Gastrocnemius medialis (tissue), 4 donors: ENCODE data around the gene POLR3H. TPM values are rescaled to one million over a fixed set of nuclear protein-coding genes. Genes with fewer than 3 reads are reported as not detected.

Source experiments
- ATAC-seq, 2 donors: fragments of 150-250 bp; one replicate each; pipeline ENCODE4 v1.9.1; 2016
- DNase-seq, 2 donors: peaks; one replicate each; pipeline ENCODE4 v3.0.0-alpha.2; 2019
- H3K27ac ChIP-seq, 4 donors: fragments of 200-600 bp; sonication (generic); 1 replicate in 1 of 4; 2 replicates in 3 of 4; pipeline ENCODE4 v1.5.1; 2016 to 2018; ENCODE audit warnings: mild to moderate bottlenecking in 2 of 4, moderate library complexity in 1 of 4
- H3K27me3 ChIP-seq, 3 donors: fragments of 200-600 bp; sonication (generic) in 2 of 3; 1 replicate in 1 of 3; 2 replicates in 2 of 3; pipeline versions ENCODE4 v1.5.1 to v1.6.0; 2016 to 2019; ENCODE audit warnings: mild to moderate bottlenecking in 1 of 3, moderate library complexity in 1 of 3
- H3K36me3 ChIP-seq, 2 donors: fragments of 200-600 bp; sonication (generic) in 1 of 2; one replicate each; pipeline ENCODE4 v1.5.1; 2017 to 2018
- H3K4me1 ChIP-seq, 2 donors: fragments of 200-600 bp; sonication (generic) in 1 of 2; one replicate each; pipeline ENCODE4 v1.5.1; 2016 to 2017; ENCODE audit warnings: mild to moderate bottlenecking in 2 of 2
- H3K4me3 ChIP-seq, 4 donors: fragments of 200-600 bp; sonication (generic) in 3 of 4; 1 replicate in 1 of 4; 2 replicates in 3 of 4; pipeline ENCODE4 v1.5.1; 2016 to 2019; ENCODE audit warnings: mild to moderate bottlenecking in 2 of 4
- H3K9me3 ChIP-seq, 3 donors: fragments of 200-600 bp; sonication (generic) in 2 of 3; 1 replicate in 1 of 3; 2 replicates in 2 of 3; pipeline ENCODE4 v1.5.1; 2016 to 2019
- POLR2A ChIP-seq, 2 donors: fragments of 450-650 bp; IDR thresholded peaks; one replicate each; pipeline ENCODE4 v1.6.1; 2017; ENCODE audit warnings: antibody characterized with exemption in 2 of 2, mild to moderate bottlenecking in 2 of 2, moderate library complexity in 2 of 2
- in situ Hi-C, 4 donors: fragments of 200-750 bp; cut with MboI; loops; one replicate each; pipeline versions ENCODE4 v1.15.0 to v1.8.0; 2017; ENCODE audit warnings: low sequenced_read_pairs in 4 of 4
- intact Hi-C: fragments of 100-400 bp; cut with DNase I; formaldehyde crosslinking; loops from one replicate; pipeline ENCODE4 v1.15.1; 2023; ENCODE audit warnings: low total_unique reads
- total RNA-seq, 4 donors: library from RNA; depleted of rRNA; stranded (reverse); fragments of >200 nt; gene quantifications; one replicate each; pipeline versions ENCODE4 v1.1.0 to v1.2.3, GENCODE V29; 2016
- TF ChIP-seq, protein P1 (sequence below), 5 experiments: fragments of 450-650 bp in 3 of 5; fragments of 200-600 bp in 2 of 5; sonication (generic) in 2 of 5; IDR thresholded peaks in 4 of 5; conservative IDR thresholded peaks in 1 of 5; 1 replicate in 4 of 5; 2 replicates in 1 of 5; pipeline ENCODE4 v1.5.1; 2016 to 2019; ENCODE audit warnings: antibody characterized with exemption in 5 of 5, mild to moderate bottlenecking in 3 of 5, moderate library complexity in 3 of 5

POLR3H gene
- total RNA-seq, 4 donors from 2014 or later: 5.7 to 11.0 (median 6.9) TPM

DNA sequence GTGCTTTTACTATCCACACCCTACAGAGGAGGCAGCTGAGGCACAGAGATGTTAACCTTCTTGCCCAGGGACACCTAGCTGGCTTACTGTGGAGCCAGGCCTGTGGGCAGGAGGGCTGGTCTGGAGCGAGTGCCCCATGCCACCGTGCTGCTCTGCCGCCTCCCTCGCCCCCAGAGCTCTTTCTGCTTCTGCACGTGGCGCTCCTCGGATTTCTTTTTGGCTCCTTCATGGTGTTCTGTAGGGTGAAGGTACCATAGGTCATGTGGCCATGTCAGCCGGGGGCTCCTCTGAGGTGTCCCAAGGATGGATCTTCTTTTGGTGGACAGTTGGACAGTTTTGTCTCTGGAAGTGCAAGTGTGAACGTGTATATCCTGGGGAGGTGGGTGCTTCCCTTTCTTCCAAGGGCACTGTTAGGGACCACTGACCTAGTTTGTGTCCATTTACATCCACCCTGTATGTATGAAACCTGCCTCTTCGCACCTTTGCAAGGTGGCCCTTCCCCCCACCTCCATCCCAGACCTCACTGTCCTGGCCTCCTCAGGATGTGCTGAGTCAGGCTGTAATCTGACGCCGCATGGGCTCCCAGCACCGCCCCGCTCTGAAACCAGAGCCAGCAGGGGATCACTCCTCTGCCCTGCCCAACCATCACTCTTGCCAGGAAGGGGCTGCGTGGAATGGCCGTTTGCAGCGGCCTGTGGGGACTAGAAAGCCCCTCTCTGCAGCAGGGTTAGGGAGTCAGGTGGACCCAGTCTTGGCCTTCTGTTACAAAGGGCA lies 31.7 kb downstream of the POLR3H start:
- Histone ChIP-seq H3K36me3 (peaks cover 0 to 45% of the 10 kb centered on the region in 2 donors), H3K4me1 (peaks cover 72 to 81% of the 10 kb centered on the region in 2 donors), H3K27me3 (no peaks in the 10 kb centered on the region), H3K27ac (peak overlapping the region; percentile 96 to 98 (median 96)), H3K9me3 (no peaks in the 10 kb centered on the region), H3K4me3 (peak overlapping the region in 2 of 4 donors; percentile 1 to 10)
- peak; percentile 81 to 90 for DNase-seq
- TF ChIP-seq POLR2A (IDR thresholded peaks at IDR 0.05): no peak
- TF ChIP-seq, protein P1, sequence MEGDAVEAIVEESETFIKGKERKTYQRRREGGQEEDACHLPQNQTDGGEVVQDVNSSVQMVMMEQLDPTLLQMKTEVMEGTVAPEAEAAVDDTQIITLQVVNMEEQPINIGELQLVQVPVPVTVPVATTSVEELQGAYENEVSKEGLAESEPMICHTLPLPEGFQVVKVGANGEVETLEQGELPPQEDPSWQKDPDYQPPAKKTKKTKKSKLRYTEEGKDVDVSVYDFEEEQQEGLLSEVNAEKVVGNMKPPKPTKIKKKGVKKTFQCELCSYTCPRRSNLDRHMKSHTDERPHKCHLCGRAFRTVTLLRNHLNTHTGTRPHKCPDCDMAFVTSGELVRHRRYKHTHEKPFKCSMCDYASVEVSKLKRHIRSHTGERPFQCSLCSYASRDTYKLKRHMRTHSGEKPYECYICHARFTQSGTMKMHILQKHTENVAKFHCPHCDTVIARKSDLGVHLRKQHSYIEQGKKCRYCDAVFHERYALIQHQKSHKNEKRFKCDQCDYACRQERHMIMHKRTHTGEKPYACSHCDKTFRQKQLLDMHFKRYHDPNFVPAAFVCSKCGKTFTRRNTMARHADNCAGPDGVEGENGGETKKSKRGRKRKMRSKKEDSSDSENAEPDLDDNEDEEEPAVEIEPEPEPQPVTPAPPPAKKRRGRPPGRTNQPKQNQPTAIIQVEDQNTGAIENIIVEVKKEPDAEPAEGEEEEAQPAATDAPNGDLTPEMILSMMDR (IDR thresholded peaks at IDR 0.05 in 4 of 5, conservative IDR thresholded peaks at IDR 0.05 in 1 of 5): no peak
- in situ Hi-C loops: loop anchor here in 1 of 4 donors (5.0 kb wide), 1 partner anchor 40 kb away; no protein-coding TSS in a partner anchor
- ATAC-seq: peak; percentile 69 to 70
- intact Hi-C loops: loop anchor here (1.0 to 2.0 kb wide), 2 partner anchors 34 to 108 kb away; no protein-coding TSS in a partner anchor

DNA sequence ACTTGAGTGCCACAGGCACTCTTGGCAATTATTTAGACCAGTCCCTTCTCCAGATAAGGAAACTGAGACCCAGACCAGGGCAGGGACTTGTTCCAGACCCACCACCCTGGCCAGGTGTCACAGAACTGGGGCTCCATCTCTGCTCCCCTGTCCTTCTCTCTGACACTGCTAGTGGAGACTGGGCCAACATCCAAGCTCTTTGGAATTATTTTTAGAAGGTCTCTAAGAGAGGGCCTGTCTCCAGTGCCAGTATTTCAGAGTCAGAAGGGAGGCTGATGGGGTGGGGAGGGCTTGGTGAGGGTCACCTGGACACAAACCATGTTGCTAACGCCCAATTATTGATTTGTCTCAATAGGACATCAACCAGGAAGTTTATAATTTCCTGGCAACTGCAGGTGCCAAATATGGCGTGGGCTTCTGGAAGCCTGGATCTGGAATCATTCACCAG lies 32.7 kb downstream of the POLR3H start:
- peak; percentile 33 to 56 for ATAC-seq
- intact Hi-C loops: no loop called here
- H3K36me3 ChIP-seq: peaks cover 0 to 35% of the 10 kb centered on the region in 2 donors
- H3K27me3 ChIP-seq: no peaks in the 10 kb centered on the region
- no peaks in the 10 kb centered on the region for H3K9me3 ChIP-seq
- no peak for DNase-seq
- H3K27ac ChIP-seq: peak overlapping the region; percentile 96 to 98 (median 96)
- in situ Hi-C loops: loop anchor here in 1 of 4 donors (5.0 kb wide), 1 partner anchor 39 kb away; no protein-coding TSS in a partner anchor
- H3K4me3 ChIP-seq: no peak overlapping the region
- peak in 1 of 2 donors; percentile 20 for TF ChIP-seq POLR2A (IDR thresholded peaks at IDR 0.05)
- TF ChIP-seq, protein P1 (IDR thresholded peaks at IDR 0.05 in 4 of 5, conservative IDR thresholded peaks at IDR 0.05 in 1 of 5): no peak
- H3K4me1 ChIP-seq: peaks cover 75 to 79% of the 10 kb centered on the region in 2 donors

DNA sequence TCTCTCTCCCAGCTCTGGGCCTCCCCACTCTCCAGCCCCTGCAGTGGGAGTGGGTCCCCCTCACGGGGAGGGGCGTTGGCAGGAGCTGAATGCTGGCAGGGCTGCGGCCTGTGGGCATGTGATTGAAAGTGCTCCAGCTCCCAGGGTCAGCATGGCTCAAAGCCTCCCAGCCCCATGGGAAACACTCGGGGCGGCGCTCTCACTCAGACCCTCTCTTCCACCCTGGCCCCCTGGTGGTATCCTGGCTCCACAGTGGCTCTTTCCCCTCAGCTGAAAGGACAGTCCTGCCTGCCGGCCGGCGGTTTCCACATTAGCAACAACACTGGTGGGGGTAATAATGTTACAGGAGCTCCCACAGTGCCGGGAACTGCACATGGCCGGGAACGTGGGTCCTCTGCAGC lies 35.5 kb downstream of the POLR3H start:
- intact Hi-C loops: no loop called here

DNA sequence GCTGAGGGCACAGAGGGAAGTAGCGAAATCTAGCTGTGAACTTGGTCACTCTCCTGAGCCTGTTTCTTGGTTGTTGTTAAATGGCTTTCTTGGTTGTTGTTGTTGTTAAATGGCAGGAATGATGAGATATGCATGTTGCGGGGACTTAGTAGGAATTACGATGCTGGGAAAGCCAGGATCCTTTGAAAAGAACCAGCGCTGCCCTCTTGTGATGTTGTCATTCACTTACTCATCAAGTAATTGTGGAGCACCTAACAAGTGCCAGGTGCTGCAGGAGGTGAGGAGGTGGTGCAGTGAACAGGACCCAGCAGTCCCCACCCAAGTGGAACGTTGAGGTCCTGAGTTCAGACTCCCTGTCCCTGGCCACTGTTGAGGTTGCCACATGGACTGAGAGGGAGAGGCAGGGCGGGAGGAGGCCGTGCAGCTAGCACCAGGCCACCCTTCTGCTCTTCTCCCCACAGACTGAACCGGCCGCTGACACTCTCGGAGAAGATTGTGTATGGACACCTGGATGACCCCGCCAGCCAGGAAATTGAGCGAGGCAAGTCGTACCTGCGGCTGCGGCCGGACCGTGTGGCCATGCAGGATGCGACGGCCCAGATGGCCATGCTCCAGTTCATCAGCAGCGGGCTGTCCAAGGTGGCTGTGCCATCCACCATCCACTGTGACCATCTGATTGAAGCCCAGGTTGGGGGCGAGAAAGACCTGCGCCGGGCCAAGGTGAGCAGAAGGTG lies 36.8 kb downstream of the POLR3H start:
- in situ Hi-C loops (no loop called here), intact Hi-C loops (no loop called here)
- TF ChIP-seq, protein P1 (IDR thresholded peaks at IDR 0.05 in 4 of 5, conservative IDR thresholded peaks at IDR 0.05 in 1 of 5): no peak
- no peak for TF ChIP-seq POLR2A (IDR thresholded peaks at IDR 0.05)
- peak overlapping the region; percentile 96 to 98 (median 96) for H3K27ac ChIP-seq
- DNase-seq (no peak), ATAC-seq (no peak)
- no peaks in the 10 kb centered on the region for H3K27me3 ChIP-seq
- no peaks in the 10 kb centered on the region for H3K9me3 ChIP-seq
- peaks cover 0 to 21% of the 10 kb centered on the region in 2 donors for H3K36me3 ChIP-seq
- H3K4me3 ChIP-seq: no peak overlapping the region
- H3K4me1 ChIP-seq: peaks cover 78 to 80% of the 10 kb centered on the region in 2 donors

More for the DNA sequence above, 35.5 kb downstream of the POLR3H start:
- no peak overlapping the region for H3K4me3 ChIP-seq
- no peaks in the 10 kb centered on the region for H3K27me3 ChIP-seq
- peaks cover 81 to 83% of the 10 kb centered on the region in 2 donors for H3K4me1 ChIP-seq
- ATAC-seq: no peak
- H3K27ac ChIP-seq: peak overlapping the region; percentile 96 to 98 (median 96)
- H3K9me3 ChIP-seq: no peaks in the 10 kb centered on the region
- TF ChIP-seq POLR2A (IDR thresholded peaks at IDR 0.05): no peak
- TF ChIP-seq, protein P1 (IDR thresholded peaks at IDR 0.05 in 4 of 5, conservative IDR thresholded peaks at IDR 0.05 in 1 of 5): peak in 2 of 5 experiments; percentile 17 to 27
- H3K36me3 ChIP-seq: peaks cover 0 to 18% of the 10 kb centered on the region in 2 donors
- DNase-seq: no peak
- in situ Hi-C loops: no loop called here
